ENCODE measurements around the gene MRPS12.
"Not testable (repeated sequence)": the region's sequence is repeated elsewhere in the genome, so short reads cannot be mapped to it uniquely, and the experiment has no call there.

MRPS12 gene

DNA sequence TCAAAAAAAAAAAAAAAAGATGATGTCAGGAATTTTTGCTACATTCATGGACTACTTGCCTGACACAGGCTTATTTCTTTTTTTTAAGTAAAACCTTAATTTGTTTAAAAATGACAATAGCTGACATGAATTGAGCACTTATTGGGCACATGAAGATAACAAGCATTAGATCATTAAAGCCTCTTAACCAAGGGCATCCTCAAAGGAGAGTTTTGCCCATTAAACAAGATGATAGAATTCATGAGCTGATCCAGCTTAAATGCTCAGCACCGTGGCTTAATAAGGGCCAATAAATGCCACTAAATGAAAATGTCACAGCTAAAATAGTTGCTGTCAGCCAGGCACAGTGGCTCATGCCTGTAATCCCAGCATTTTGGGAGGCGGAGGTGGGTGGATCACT lies 25.5 kb downstream of the MRPS12 start:
- Histone ChIP-seq H3K4me1 (ENCODE audit: insufficient read depth, poor library complexity, severe bottlenecking) (no peaks in the 10 kb centered on the region), H3K27me3 (ENCODE audit: insufficient read depth, poor library complexity, severe bottlenecking) (no peaks in the 10 kb centered on the region), H3K9me3 (ENCODE audit: severe bottlenecking) (no peaks in the 10 kb centered on the region), H3K27ac (ENCODE audit: poor library complexity, severe bottlenecking) (no peak overlapping the region), H3K36me3 (ENCODE audit: low read depth) (no peaks in the 10 kb centered on the region), H3K4me3 (ENCODE audit: severe bottlenecking) (no peak overlapping the region)
- ATAC-seq (ENCODE audit: low read depth) (no peak), DNase-seq (ENCODE audit: low spot score) (no peak)
- TF ChIP-seq, protein P1, sequence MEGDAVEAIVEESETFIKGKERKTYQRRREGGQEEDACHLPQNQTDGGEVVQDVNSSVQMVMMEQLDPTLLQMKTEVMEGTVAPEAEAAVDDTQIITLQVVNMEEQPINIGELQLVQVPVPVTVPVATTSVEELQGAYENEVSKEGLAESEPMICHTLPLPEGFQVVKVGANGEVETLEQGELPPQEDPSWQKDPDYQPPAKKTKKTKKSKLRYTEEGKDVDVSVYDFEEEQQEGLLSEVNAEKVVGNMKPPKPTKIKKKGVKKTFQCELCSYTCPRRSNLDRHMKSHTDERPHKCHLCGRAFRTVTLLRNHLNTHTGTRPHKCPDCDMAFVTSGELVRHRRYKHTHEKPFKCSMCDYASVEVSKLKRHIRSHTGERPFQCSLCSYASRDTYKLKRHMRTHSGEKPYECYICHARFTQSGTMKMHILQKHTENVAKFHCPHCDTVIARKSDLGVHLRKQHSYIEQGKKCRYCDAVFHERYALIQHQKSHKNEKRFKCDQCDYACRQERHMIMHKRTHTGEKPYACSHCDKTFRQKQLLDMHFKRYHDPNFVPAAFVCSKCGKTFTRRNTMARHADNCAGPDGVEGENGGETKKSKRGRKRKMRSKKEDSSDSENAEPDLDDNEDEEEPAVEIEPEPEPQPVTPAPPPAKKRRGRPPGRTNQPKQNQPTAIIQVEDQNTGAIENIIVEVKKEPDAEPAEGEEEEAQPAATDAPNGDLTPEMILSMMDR (IDR thresholded peaks at IDR 0.05; ENCODE audit: poor library complexity, severe bottlenecking) = no peak

DNA sequence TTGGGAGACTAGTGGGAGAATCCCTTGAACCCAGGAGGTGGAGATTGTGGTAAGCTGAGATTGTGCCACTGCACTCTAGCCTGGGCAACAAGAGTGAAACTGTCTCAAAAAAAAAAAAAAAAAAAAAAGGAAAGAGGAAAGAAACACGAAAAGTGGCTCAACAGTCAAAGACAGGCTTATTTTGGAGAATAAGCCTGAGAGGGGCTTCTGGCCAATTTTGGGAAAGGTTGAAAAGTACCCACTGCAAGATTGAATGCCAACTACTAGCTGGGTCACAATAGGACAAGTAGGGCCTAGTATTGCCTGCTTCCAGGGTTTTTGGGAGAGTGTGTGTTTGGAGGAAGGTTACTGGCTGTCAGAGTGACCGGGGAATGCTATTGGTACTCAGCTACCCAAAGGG lies 27.6 kb downstream of the MRPS12 start:
- H3K4me3 ChIP-seq (ENCODE audit: severe bottlenecking) = no peak overlapping the region
- ATAC-seq (ENCODE audit: low read depth) (no peak), DNase-seq (ENCODE audit: low spot score) (no peak)
- TF ChIP-seq, protein P1 (IDR thresholded peaks at IDR 0.05; ENCODE audit: poor library complexity, severe bottlenecking) = no peak
- H3K9me3 ChIP-seq (ENCODE audit: severe bottlenecking) = no peaks in the 10 kb centered on the region
- no peak overlapping the region for H3K27ac ChIP-seq (ENCODE audit: poor library complexity, severe bottlenecking)
- no peaks in the 10 kb centered on the region for H3K36me3 ChIP-seq (ENCODE audit: low read depth)
- H3K4me1 ChIP-seq (ENCODE audit: insufficient read depth, poor library complexity, severe bottlenecking) = no peaks in the 10 kb centered on the region
- H3K27me3 ChIP-seq (ENCODE audit: insufficient read depth, poor library complexity, severe bottlenecking) = no peaks in the 10 kb centered on the region

DNA sequence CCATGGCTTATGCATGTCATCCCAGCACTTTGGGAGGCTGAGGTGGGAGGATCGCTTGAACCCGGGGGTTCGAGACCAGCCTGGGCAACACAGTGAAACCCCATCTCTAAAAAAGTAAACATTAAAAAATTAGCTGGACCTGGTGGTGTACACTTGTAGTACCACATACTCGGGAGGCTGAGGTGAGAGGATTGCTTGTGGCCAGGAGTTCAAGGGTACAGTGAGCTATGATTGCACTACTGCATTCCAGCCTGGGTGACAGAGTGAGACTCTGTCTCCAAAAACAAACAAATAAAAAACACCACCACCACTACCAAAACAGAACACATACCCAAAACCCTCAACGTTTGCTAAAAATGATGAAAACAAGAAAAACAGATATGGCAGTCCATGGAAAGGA lies 28.9 kb downstream of the MRPS12 start:
- no peaks in the 10 kb centered on the region for H3K36me3 ChIP-seq (ENCODE audit: low read depth)
- ATAC-seq (ENCODE audit: low read depth) (no peak), DNase-seq (ENCODE audit: low spot score) (no peak)
- H3K9me3 ChIP-seq (ENCODE audit: severe bottlenecking) = no peaks in the 10 kb centered on the region
- no peak overlapping the region for H3K4me3 ChIP-seq (ENCODE audit: severe bottlenecking)
- TF ChIP-seq, protein P1 (IDR thresholded peaks at IDR 0.05; ENCODE audit: poor library complexity, severe bottlenecking) = no peak
- H3K27me3 ChIP-seq (ENCODE audit: insufficient read depth, poor library complexity, severe bottlenecking) = no peaks in the 10 kb centered on the region
- H3K4me1 ChIP-seq (ENCODE audit: insufficient read depth, poor library complexity, severe bottlenecking) = no peaks in the 10 kb centered on the region
- no peak overlapping the region for H3K27ac ChIP-seq (ENCODE audit: poor library complexity, severe bottlenecking)

DNA sequence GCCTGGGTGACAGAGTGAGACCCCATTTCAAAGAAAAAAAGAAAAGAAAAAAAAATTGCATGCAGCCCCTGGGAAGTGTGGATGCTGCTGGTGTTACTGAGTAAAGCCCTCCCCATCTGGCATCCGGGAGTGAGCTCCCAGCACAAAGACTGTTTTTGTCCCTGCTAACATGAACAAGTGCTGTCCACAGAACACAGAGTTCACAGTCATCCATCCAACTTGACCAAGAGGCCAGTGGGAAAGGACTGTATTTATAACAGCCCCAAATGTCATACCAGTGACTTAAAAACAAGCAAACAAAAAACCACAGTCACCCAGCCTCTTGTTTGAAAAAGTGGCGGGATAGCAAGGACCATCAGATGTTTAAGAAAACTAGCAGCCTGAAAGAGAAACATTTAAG lies 34.0 kb downstream of the MRPS12 start:
- TF ChIP-seq, protein P1 (IDR thresholded peaks at IDR 0.05; ENCODE audit: poor library complexity, severe bottlenecking) = no peak
- no peak overlapping the region for H3K4me3 ChIP-seq (ENCODE audit: severe bottlenecking)
- DNase-seq (ENCODE audit: low spot score) (no peak), ATAC-seq (ENCODE audit: low read depth) (no peak)
- no peaks in the 10 kb centered on the region for H3K4me1 ChIP-seq (ENCODE audit: insufficient read depth, poor library complexity, severe bottlenecking)
- no peak overlapping the region for H3K27ac ChIP-seq (ENCODE audit: poor library complexity, severe bottlenecking)
- no peaks in the 10 kb centered on the region for H3K27me3 ChIP-seq (ENCODE audit: insufficient read depth, poor library complexity, severe bottlenecking)
- no peaks in the 10 kb centered on the region for H3K9me3 ChIP-seq (ENCODE audit: severe bottlenecking)
- H3K36me3 ChIP-seq (ENCODE audit: low read depth) = peaks cover 15% of the 10 kb centered on the region; the same call in 1 of the 2 replicates

DNA sequence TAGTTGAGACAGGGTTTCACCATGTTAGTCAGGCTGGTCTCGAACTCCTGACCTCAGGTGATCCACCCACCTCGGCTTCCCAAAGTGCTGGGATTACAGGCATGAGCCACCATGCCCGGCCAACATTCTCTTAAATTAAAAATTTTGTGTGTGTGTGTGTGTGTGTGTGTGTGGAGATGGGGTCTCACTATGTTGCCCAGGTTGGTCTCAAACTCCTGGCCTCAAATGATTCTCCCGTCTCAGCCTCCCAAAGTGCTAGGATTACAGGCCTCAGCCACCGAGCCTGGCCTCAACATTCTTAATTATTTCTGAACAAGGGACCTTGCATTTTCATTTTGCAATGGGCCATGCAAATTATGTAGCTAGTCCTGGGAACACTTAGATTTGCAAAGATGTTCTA lies 35.4 kb downstream of the MRPS12 start:
- peaks cover 20% of the 10 kb centered on the region for H3K36me3 ChIP-seq (ENCODE audit: low read depth)
- H3K27me3 ChIP-seq (ENCODE audit: insufficient read depth, poor library complexity, severe bottlenecking); ATAC-seq (ENCODE audit: low read depth); H3K9me3 ChIP-seq (ENCODE audit: severe bottlenecking); DNase-seq (ENCODE audit: low spot score); H3K4me1 ChIP-seq (ENCODE audit: insufficient read depth, poor library complexity, severe bottlenecking); H3K27ac ChIP-seq (ENCODE audit: poor library complexity, severe bottlenecking); H3K4me3 ChIP-seq (ENCODE audit: severe bottlenecking): not testable (repeated sequence)
